B cell (primary cell): Measurements from ENCODE around the gene SNRPB2. TPM values are rescaled to one million over a fixed set of nuclear protein-coding genes. Genes with fewer than 3 reads are reported as not detected.

Experiments used
- ATAC-seq: fragments of 200-7000 bp; cut with Tn5 transposase; one replicate; pipeline ENCODE4 v1.10.0; 2021; ENCODE audit warnings: low read depth, mild to moderate bottlenecking, moderate number of reproducible peaks, moderate library complexity
- CTCF ChIA-PET: fragments of 350-600 bp; sonication (Branson Sonifier 250); formaldehyde crosslinking; loops from one replicate; lab custom pipeline; 2021; ENCODE audit warnings: antibody characterized with exemption, inconsistent platforms; lab: Charles Lee
- POLR2A ChIA-PET: fragments of 350-600 bp; sonication (Branson Sonifier 250); formaldehyde crosslinking; loops from one replicate; lab custom pipeline; 2021; ENCODE audit warnings: antibody characterized with exemption; lab: Charles Lee
- DNase-seq: peaks from one replicate; pipeline ENCODE4 v3.0.0; 2013
- H2AFZ ChIP-seq: 2 replicates; pipeline ENCODE4 v1.6.1; 2012; ENCODE audit warnings: mild to moderate bottlenecking, low read depth, low read length; ENCODE audit not compliant: insufficient read depth, poor library complexity, severe bottlenecking
- H3K27ac ChIP-seq, 2 donors: 1 replicate in 1 of 2; 2 replicates in 1 of 2; pipeline ENCODE4 v1.5.1; 2012 to 2013; ENCODE audit warnings: low read length in 2 of 2, mild to moderate bottlenecking in 2 of 2, moderate library complexity in 1 of 2
- H3K27me3 ChIP-seq, 4 experiments: fragments of 200-600 bp in 1 of 4; sonication (generic) in 1 of 4; replicated peaks in 1 of 4; 1 replicate in 2 of 4; 2 replicates in 2 of 4; pipeline versions ENCODE4 v1.6.1 to v1.7.0; 2013 to 2016; ENCODE audit warnings: low read length in 3 of 4, mild to moderate bottlenecking in 2 of 4, mixed read lengths in 1 of 4, moderate library complexity in 1 of 4; ENCODE audit not compliant: insufficient read depth in 4 of 4, control insufficient read depth in 3 of 4; ENCODE audit errors: control extremely low read depth in 1 of 4
- H3K36me3 ChIP-seq, 2 experiments: replicated peaks in 1 of 2; 1 replicate in 1 of 2; 2 replicates in 1 of 2; pipeline versions ENCODE4 v1.6.1 to v1.7.1; 2013; ENCODE audit warnings: low read length in 1 of 2; ENCODE audit not compliant: insufficient read depth in 2 of 2, control insufficient read depth in 1 of 2; ENCODE audit errors: control extremely low read depth in 1 of 2, extremely low read depth in 1 of 2
- H3K4me1 ChIP-seq, 2 donors: fragments of 200-600 bp in 1 of 2; sonication (generic) in 1 of 2; 1 replicate in 1 of 2; 2 replicates in 1 of 2; pipeline versions ENCODE4 v1.5.1 to v1.6.1; 2013 to 2017; ENCODE audit warnings: low read length in 2 of 2; ENCODE audit not compliant: control insufficient read depth in 2 of 2, insufficient read depth in 2 of 2
- H3K4me2 ChIP-seq: replicated peaks from 2 replicates; pipeline ENCODE3; 2012; ENCODE audit warnings: mild to moderate bottlenecking, low read depth, low read length; ENCODE audit not compliant: poor library complexity, severe bottlenecking
- H3K4me3 ChIP-seq, 5 experiments: fragments of 200-600 bp in 1 of 5; sonication (generic) in 1 of 5; 1 replicate in 3 of 5; 2 replicates in 2 of 5; pipeline versions ENCODE4 v1.5.1 to v1.7.0; 2011 to 2016; ENCODE audit warnings: low read length in 4 of 5, mild to moderate bottlenecking in 4 of 5, low read depth in 2 of 5, control low read depth in 1 of 5, moderate library complexity in 1 of 5; ENCODE audit not compliant: insufficient read depth in 1 of 5; ENCODE audit errors: control extremely low read depth in 1 of 5, extremely low read depth in 1 of 5
- H3K79me2 ChIP-seq: fragments of 200-600 bp; sonication (generic); one replicate; pipeline ENCODE4 v1.6.0; 2016; ENCODE audit warnings: low read length; ENCODE audit not compliant: control insufficient read depth, insufficient read depth
- H3K9ac ChIP-seq: fragments of 200-600 bp; sonication (generic); 2 replicates; pipeline ENCODE4 v1.6.1; 2017; ENCODE audit warnings: mild to moderate bottlenecking, low read length, moderate library complexity
- H3K9me3 ChIP-seq, 3 donors: one replicate each; pipeline versions ENCODE4 v1.6.1 to v1.7.1; 2013; ENCODE audit warnings: low read length in 2 of 3; ENCODE audit not compliant: control insufficient read depth in 2 of 3, insufficient read depth in 1 of 3; ENCODE audit errors: control extremely low read depth in 1 of 3
- H4K20me1 ChIP-seq: 2 replicates; pipeline ENCODE4 v1.6.0; 2012; ENCODE audit warnings: mild to moderate bottlenecking, low read length; ENCODE audit not compliant: insufficient read depth, control insufficient read depth, poor library complexity, severe bottlenecking
- H3K27ac Mint-ChIP-seq: one replicate; pipeline ENCODE4 v1.8.0; 2021; ENCODE audit warnings: mixed read lengths
- H3K27me3 Mint-ChIP-seq: one replicate; pipeline ENCODE4 v1.8.0; 2021; ENCODE audit warnings: mixed read lengths
- H3K4me1 Mint-ChIP-seq: one replicate; pipeline ENCODE4 v1.8.0; 2021; ENCODE audit warnings: mixed read lengths
- H3K4me3 Mint-ChIP-seq: one replicate; pipeline ENCODE4 v1.8.0; 2021; ENCODE audit warnings: mixed read lengths
- H3K9me3 Mint-ChIP-seq: one replicate; pipeline ENCODE4 v1.8.0; 2022; ENCODE audit warnings: mixed read lengths; ENCODE audit not compliant: insufficient read depth
- EZH2 ChIP-seq: IDR thresholded peaks from 2 replicates; pipeline ENCODE4 v1.6.1; 2012; ENCODE audit warnings: borderline replicate concordance, low read depth, mild to moderate bottlenecking, moderate library complexity, low read length; ENCODE audit not compliant: insufficient read depth, poor library complexity, severe bottlenecking
- WGBS: methylation state at CpG from one replicate; pipeline ENCODE4 v1.1.5; 2013; ENCODE audit warnings: missing lambda C conversion rate; ENCODE audit not compliant: insufficient coverage; 5-methylcytosine and 5-hydroxymethylcytosine counted together
- intact Hi-C: fragments of 100-400 bp; cut with micrococcal nuclease; formaldehyde crosslinking; loops from one replicate; pipeline ENCODE4 v1.10.0; 2022
- polyA plus RNA-seq: library from polyadenylated mRNA; depleted of rRNA; stranded (reverse); fragments of >200 nt; gene quantifications from 2 replicates; pipeline ENCODE4 v1.2.3, GENCODE V29; 2012
- total RNA-seq, 2 donors: library from RNA; stranded (reverse); fragments of 120-200 nt in 1 of 2; gene quantifications; 1 replicate in 1 of 2; 2 replicates in 1 of 2; pipeline versions ENCODE4 v1.2.3 to v1.2.4, GENCODE V29; 2013 to 2022
- TF ChIP-seq, protein P1 (sequence below): fragments of 200-600 bp; IDR thresholded peaks from one replicate; pipeline ENCODE4 v1.8.0; 2022; ENCODE audit warnings: antibody characterized with exemption, mild to moderate bottlenecking

SNRPB2 gene
- total and polyA plus RNA-seq, 2 donors (not counting 1 experiment from before 2014, with no cell fraction given): 22.4 to 38.3 TPM

- Mint-ChIP-seq H3K4me3 (no peak overlapping the region), H3K27me3 (peaks cover 40% of the 10 kb centered on the region), H3K4me1 (no peaks in the 10 kb centered on the region), H3K27ac (no peak overlapping the region), H3K9me3 (no peaks in the 10 kb centered on the region)
- DNase-seq: no peak
- Histone ChIP-seq H3K9ac (no peak overlapping the region), H3K9me3 (no peaks in the 10 kb centered on the region), H3K4me3 (no peak overlapping the region), H3K4me1 (no peaks in the 10 kb centered on the region), H3K27ac (no peak overlapping the region), H3K36me3 (no peaks in the 10 kb centered on the region), H3K27me3 (peaks cover 0 to 25% (median 4%) of the 10 kb centered on the region in 4 experiments), H2AFZ (no peak overlapping the region), H3K4me2 (no peak overlapping the region), H4K20me1 (no peaks in the 10 kb centered on the region), H3K79me2 (no peaks in the 10 kb centered on the region)
- CTCF ChIA-PET: no interaction called here
- 49% methylated on average over 3 of the region's 4 CpGs for WGBS
- TF ChIP-seq EZH2: no peak
- TF ChIP-seq, protein P1, sequence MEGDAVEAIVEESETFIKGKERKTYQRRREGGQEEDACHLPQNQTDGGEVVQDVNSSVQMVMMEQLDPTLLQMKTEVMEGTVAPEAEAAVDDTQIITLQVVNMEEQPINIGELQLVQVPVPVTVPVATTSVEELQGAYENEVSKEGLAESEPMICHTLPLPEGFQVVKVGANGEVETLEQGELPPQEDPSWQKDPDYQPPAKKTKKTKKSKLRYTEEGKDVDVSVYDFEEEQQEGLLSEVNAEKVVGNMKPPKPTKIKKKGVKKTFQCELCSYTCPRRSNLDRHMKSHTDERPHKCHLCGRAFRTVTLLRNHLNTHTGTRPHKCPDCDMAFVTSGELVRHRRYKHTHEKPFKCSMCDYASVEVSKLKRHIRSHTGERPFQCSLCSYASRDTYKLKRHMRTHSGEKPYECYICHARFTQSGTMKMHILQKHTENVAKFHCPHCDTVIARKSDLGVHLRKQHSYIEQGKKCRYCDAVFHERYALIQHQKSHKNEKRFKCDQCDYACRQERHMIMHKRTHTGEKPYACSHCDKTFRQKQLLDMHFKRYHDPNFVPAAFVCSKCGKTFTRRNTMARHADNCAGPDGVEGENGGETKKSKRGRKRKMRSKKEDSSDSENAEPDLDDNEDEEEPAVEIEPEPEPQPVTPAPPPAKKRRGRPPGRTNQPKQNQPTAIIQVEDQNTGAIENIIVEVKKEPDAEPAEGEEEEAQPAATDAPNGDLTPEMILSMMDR: no peak
- intact Hi-C loops: no loop called here
- POLR2A ChIA-PET: no interaction called here
- ATAC-seq: no peak
Measured at GRCh38 chr20:16764560-16764959, 34.7 kb downstream of the SNRPB2 start.

DNA sequence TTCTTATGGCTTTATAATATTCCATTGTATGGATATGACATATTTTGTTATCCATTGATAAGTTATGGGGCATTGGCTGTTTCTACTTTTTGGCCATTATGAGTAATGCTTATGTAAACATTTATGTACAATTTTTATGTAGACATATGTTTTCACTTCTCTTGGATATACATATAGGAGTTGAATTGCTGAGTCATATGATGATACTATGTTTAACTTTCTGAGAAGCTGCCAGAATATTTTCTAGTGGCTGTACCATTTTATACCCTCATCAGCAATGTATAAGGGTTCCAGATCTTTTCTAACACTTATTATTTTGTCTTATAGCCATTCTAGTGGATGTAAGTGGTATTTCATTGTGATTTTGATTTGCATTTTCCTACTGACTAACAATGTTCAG, 41.4 kb downstream of the SNRPB2 start:
- peaks cover 1 to 4% (median 4%) of the 10 kb centered on the region in 3 donors for H3K9me3 ChIP-seq
- POLR2A ChIA-PET: no interaction called here
- no peak overlapping the region for H3K4me3 ChIP-seq
- TF ChIP-seq, protein P1: no peak
- no peak for TF ChIP-seq EZH2
- ATAC-seq: no peak
- H3K4me2 ChIP-seq: no peak overlapping the region
- intact Hi-C loops: no loop called here
- H3K36me3 ChIP-seq: no peaks in the 10 kb centered on the region
- H3K27me3 ChIP-seq: peaks cover 0 to 12% (median 4%) of the 10 kb centered on the region in 4 experiments
- no peaks in the 10 kb centered on the region for H4K20me1 ChIP-seq
- no peak overlapping the region for H3K4me3 Mint-ChIP-seq
- H3K4me1 Mint-ChIP-seq: no peaks in the 10 kb centered on the region
- no peak overlapping the region for H3K9ac ChIP-seq
- H3K27ac ChIP-seq: no peak overlapping the region
- H3K27me3 Mint-ChIP-seq: peaks cover 40% of the 10 kb centered on the region
- CTCF ChIA-PET: no interaction called here
- no peaks in the 10 kb centered on the region for H3K4me1 ChIP-seq
- no peak overlapping the region for H3K27ac Mint-ChIP-seq
- H3K9me3 Mint-ChIP-seq: peaks cover 9% of the 10 kb centered on the region
- H2AFZ ChIP-seq: no peak overlapping the region
- no peak for DNase-seq
- no peaks in the 10 kb centered on the region for H3K79me2 ChIP-seq
